ENCODE data around the gene PHF21B.
"Not testable (repeated sequence)": the region's sequence is repeated elsewhere in the genome, so short reads cannot be mapped to it uniquely, and the experiment has no call there.

PHF21B gene

GRCh38 chr22:44963832-44964721 is 45.7 kb downstream of the PHF21B start:
- DNase-seq (ENCODE audit: extremely low read depth in 1 of 2, low read depth in 1 of 2) = no peak

- no peak for DNase-seq (ENCODE audit: extremely low read depth in 1 of 2, low read depth in 1 of 2)
Measured at GRCh38 chr22:44962741-44963454, 46.9 kb downstream of the PHF21B start.

- not testable (repeated sequence) for DNase-seq (ENCODE audit: extremely low read depth in 1 of 2, low read depth in 1 of 2)
Measured at GRCh38 chr22:44961682-44962081, 48.1 kb downstream of the PHF21B start.

- DNase-seq (ENCODE audit: extremely low read depth in 1 of 2, low read depth in 1 of 2) = no peak
Measured at GRCh38 chr22:44956840-44957767, 52.7 kb downstream of the PHF21B start.

- DNase-seq (ENCODE audit: extremely low read depth in 1 of 2, low read depth in 1 of 2) = no peak
Measured at GRCh38 chr22:44955102-44955501, 54.7 kb downstream of the PHF21B start.

GRCh38 chr22:44954149-44954548 is 55.7 kb downstream of the PHF21B start:
- DNase-seq (ENCODE audit: extremely low read depth in 1 of 2, low read depth in 1 of 2) = no peak

- DNase-seq (ENCODE audit: extremely low read depth in 1 of 2, low read depth in 1 of 2) = no peak
Measured at GRCh38 chr22:44952863-44953746, 56.7 kb downstream of the PHF21B start.

- DNase-seq (ENCODE audit: extremely low read depth in 1 of 2, low read depth in 1 of 2) = no peak
Measured at GRCh38 chr22:44951510-44951816, 58.3 kb downstream of the PHF21B start.

- DNase-seq (ENCODE audit: extremely low read depth in 1 of 2, low read depth in 1 of 2) = no peak
Measured at GRCh38 chr22:44950806-44951509, 58.8 kb downstream of the PHF21B start.

- no peak for DNase-seq (ENCODE audit: extremely low read depth in 1 of 2, low read depth in 1 of 2)
Measured at GRCh38 chr22:44947846-44948245, 62.0 kb downstream of the PHF21B start.

GRCh38 chr22:44947049-44947448 is 62.8 kb downstream of the PHF21B start:
- DNase-seq (ENCODE audit: extremely low read depth in 1 of 2, low read depth in 1 of 2) = no peak

- DNase-seq (ENCODE audit: extremely low read depth in 1 of 2, low read depth in 1 of 2) = no peak
Measured at GRCh38 chr22:44944883-44945601, 64.8 kb downstream of the PHF21B start.

- no peak for DNase-seq (ENCODE audit: extremely low read depth in 1 of 2, low read depth in 1 of 2)
Measured at GRCh38 chr22:44943701-44944324, 66.0 kb downstream of the PHF21B start.

- no peak for DNase-seq (ENCODE audit: extremely low read depth in 1 of 2, low read depth in 1 of 2)
Measured at GRCh38 chr22:44942979-44943700, 66.7 kb downstream of the PHF21B start.

GRCh38 chr22:44942056-44942455 is 67.7 kb downstream of the PHF21B start:
- DNase-seq (ENCODE audit: extremely low read depth in 1 of 2, low read depth in 1 of 2) = no peak

GRCh38 chr22:44941207-44941606 is 68.6 kb downstream of the PHF21B start:
- no peak for DNase-seq (ENCODE audit: extremely low read depth in 1 of 2, low read depth in 1 of 2)

- no peak for DNase-seq (ENCODE audit: extremely low read depth in 1 of 2, low read depth in 1 of 2)
Measured at GRCh38 chr22:44940130-44940529, 69.7 kb downstream of the PHF21B start.

- DNase-seq (ENCODE audit: extremely low read depth in 1 of 2, low read depth in 1 of 2) = no peak
Measured at GRCh38 chr22:44939451-44939850, 70.4 kb downstream of the PHF21B start.

Data from activated CD8-positive, alpha-beta memory T cell treated with anti-CD3 and anti-CD28 coated beads for 1 hour (primary cell).